GM12872 (cell line): ENCODE results near the gene EPB41L4B.

Source experiments
- TF ChIP-seq, protein P1 (sequence below): IDR thresholded peaks from 3 replicates; pipeline ENCODE4 v1.5.1; 2011; ENCODE audit warnings: low read depth, mild to moderate bottlenecking, low read length, moderate library complexity; ENCODE audit not compliant: insufficient read depth

EPB41L4B gene

DNA sequence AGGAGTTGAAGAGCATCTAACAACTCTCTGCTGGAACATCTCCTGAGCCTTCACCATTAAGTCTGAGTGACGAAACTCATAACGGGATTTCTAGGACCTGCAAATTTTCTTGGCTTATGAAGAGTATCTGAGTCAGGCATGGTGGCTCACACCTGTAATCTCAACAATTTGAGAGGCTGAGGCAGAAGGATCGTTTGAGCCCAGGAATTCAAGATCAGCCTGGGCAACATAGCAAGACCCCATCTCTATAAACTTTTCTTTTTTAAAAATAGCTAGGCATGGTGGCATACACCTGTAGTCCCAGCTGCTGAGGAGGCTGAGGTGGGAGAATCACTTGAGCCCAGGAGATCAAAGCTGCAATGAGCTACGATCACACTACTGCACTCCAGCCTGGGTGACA lies 48.8 kb downstream of the EPB41L4B start:
- TF ChIP-seq, protein P1, sequence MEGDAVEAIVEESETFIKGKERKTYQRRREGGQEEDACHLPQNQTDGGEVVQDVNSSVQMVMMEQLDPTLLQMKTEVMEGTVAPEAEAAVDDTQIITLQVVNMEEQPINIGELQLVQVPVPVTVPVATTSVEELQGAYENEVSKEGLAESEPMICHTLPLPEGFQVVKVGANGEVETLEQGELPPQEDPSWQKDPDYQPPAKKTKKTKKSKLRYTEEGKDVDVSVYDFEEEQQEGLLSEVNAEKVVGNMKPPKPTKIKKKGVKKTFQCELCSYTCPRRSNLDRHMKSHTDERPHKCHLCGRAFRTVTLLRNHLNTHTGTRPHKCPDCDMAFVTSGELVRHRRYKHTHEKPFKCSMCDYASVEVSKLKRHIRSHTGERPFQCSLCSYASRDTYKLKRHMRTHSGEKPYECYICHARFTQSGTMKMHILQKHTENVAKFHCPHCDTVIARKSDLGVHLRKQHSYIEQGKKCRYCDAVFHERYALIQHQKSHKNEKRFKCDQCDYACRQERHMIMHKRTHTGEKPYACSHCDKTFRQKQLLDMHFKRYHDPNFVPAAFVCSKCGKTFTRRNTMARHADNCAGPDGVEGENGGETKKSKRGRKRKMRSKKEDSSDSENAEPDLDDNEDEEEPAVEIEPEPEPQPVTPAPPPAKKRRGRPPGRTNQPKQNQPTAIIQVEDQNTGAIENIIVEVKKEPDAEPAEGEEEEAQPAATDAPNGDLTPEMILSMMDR, result no peak

DNA sequence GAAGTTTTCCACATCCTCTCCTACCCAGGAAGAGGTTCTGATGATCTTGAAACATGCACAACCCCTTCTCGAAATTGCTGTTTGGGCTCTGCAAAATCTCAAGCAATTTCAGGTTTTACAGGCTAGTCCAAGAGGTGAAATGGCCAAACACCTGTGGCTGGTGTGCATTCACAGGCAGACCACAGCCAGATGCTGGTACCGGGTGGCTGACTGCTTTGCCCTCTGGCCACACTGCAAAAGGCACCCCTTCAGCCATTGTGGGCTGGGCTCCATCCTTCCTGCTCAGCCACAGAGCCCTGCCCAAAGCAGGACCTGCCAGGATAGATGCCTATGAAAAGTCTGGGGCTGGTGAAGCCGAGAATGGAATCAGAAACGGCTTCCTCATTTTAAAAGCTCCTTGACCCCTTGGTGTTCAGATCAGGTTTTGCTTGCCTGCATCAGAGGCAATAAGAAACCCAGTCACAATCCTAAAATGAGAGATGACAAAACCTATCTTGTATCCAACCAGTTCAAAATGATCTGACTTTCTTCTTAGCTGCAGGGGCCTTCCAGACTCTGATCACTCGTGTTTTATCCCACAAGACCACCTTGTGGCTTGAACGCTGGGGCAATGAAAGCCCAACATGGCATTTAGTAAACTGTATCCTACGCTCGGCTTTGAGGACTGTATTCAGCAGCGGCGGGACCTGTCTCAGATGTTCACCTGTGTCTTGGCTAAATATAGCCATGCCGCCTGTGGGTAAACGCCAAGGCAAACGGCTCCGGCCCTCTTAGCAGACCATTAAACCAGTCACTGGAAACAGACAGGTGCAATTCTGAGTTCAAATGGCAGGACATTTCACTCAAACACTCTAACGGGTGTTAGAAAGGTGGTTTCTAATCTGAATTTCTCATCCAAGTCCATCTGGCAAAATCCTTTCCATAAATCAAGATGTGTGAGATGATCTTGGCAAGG lies 49.6 kb downstream of the EPB41L4B start:
- TF ChIP-seq, protein P1, result no peak

DNA sequence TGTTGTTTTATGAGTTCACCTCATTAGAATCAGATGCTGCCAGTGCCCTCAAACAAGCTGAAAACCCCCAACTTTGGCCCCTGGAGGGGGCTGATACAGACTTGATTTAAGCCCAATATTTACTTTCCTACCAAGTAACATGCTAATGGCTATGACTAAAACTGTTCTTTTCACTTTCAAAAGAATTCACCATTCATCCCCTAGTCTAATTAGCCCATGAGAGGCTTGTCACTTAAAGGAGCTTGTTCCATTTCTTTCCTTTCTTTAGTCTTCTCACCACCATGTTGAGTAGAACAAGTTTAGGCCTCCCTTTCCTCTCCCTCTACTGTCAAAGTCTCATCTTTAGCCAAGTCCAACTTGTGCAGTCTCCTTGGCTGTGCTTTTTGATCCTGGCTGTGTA lies 50.4 kb downstream of the EPB41L4B start:
- TF ChIP-seq, protein P1, result no peak

DNA sequence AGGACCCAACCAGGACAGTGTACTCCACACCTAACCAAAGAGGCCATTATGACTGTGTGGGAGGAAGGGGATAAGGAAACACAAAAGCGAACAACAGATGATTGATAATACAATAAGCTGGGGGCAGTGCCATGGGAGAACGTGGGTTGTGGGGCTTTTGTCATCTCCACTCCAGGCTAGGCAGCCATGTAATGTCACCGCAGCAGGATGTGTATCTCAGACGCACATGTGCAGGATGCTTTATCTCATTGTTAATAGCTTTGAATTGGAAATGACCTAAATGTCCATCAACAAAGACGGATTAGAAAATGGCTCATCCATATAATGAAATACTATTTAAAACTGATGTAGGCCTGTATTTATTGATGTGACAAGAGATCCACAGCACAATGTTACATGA lies 51.0 kb downstream of the EPB41L4B start:
- TF ChIP-seq, protein P1, result no peak

DNA sequence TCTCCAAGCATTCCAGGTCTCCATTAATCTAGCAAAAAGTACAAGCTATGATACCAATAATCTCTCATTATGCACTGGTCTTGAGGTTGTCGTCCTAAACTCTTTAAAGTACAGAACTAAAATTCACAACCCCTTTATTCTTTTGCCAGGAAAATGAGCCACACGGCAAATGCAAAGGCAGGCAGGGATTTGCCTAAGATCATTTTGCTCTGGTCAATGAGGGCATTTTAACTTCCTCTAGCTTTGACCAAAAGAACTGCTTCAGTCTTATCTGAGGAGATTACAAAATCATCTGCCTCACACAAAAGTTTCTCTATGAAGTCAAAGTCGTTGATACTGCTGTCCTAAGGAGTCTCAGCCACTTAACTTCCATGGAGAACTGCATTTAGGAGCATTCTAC lies 51.8 kb downstream of the EPB41L4B start:
- TF ChIP-seq, protein P1, result no peak

DNA sequence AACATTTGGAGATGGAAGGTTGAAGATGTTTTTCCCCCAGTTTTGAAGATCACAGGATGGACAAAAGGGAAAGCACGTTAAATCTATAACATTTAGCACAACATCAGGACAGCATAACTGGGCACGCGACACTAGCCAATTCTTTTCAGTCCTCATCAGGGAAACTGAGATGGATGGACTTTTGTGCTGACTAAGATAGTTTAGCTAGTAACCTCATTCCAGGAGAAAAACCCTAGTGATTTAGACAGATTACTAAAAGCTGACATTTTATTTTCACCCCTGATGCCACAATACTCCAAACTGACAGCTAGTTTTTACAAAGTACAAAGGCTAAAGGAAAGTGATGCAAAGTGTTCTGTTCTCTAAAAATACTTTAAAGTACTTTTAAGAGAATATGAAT lies 53.3 kb downstream of the EPB41L4B start:
- TF ChIP-seq, protein P1, result no peak

DNA sequence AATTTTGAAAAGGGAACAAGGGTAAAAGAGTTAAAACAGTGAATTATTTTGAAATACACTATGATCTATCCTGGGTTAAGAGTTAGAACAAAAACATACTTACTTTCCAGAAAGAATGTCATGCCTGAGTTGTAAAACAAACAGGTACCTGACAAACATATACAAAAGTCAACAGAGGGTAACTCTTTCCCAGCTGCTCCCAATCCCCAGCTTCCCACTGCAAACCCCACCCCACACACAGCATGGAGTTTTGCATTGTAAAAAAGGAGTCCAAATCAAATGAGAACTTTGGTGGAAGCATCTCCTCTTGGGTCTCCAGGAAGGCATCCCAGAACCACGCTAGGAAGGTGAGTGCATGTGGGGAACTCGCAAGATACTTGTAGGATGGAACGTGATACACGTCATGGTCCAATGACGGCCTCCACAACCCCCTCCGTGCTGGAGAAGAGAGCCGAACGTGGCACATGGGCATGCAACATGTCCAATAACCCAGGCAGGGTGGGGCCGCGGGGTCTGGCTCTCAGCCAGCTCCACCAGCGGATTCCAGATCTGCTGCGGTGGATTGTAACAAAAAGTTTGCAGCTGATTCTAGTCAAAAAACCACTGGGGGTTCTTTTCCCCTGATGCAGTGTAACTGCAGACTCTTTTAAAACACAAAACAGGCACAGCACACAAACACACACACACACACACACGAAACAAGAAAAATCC lies 55.8 kb downstream of the EPB41L4B start:
- TF ChIP-seq, protein P1, result no peak
